Neutrophil (primary cell): Measurements from ENCODE around the gene RAET1G.
"Not testable (repeated sequence)": the region's sequence is repeated elsewhere in the genome, so short reads cannot be mapped to it uniquely, and the experiment has no call there.

Experiments used
- H3K27ac ChIP-seq: fragments of 200-600 bp; sonication (generic); 2 replicates; pipeline ENCODE4 v1.5.1; 2016; ENCODE audit warnings: mild to moderate bottlenecking, moderate library complexity
- H3K27me3 ChIP-seq: fragments of 200-600 bp; sonication (generic); 2 replicates; pipeline ENCODE4 v1.6.0; 2016; ENCODE audit warnings: mild to moderate bottlenecking
- H3K36me3 ChIP-seq: fragments of 200-600 bp; sonication (generic); 2 replicates; pipeline ENCODE4 v1.5.1; 2017
- H3K4me1 ChIP-seq, 2 experiments: fragments of 200-600 bp in 1 of 2; sonication (generic) in 1 of 2; 1 replicate in 1 of 2; 2 replicates in 1 of 2; pipeline versions ENCODE4 v1.5.1 to v1.6.1; 2013 to 2016; ENCODE audit warnings: low read depth in 1 of 2, low read length in 1 of 2, mild to moderate bottlenecking in 1 of 2, moderate library complexity in 1 of 2; ENCODE audit not compliant: control insufficient read depth in 1 of 2, insufficient read depth in 1 of 2
- H3K4me3 ChIP-seq, 2 experiments: fragments of 200-600 bp in 1 of 2; sonication (generic) in 1 of 2; 1 replicate in 1 of 2; 2 replicates in 1 of 2; pipeline ENCODE4 v1.5.1; 2013 to 2016; ENCODE audit warnings: low read depth in 1 of 2, low read length in 1 of 2, mild to moderate bottlenecking in 1 of 2, moderate library complexity in 1 of 2
- H3K9me3 ChIP-seq: fragments of 200-600 bp; sonication (generic); 2 replicates; pipeline ENCODE4 v1.5.1; 2016
- CTCF ChIP-seq: fragments of 200-600 bp; sonication (generic); IDR thresholded peaks from 2 replicates; pipeline ENCODE4 v1.5.1; 2016; ENCODE audit warnings: antibody characterized with exemption

RAET1G gene

GRCh38 chr6:149921361-149921760 lies 1.6 kb downstream of the RAET1G start:
- Histone ChIP-seq H3K27ac (no peak overlapping the region), H3K4me3 (no peak overlapping the region), H3K27me3 (peaks cover 84% of the 10 kb centered on the region), H3K4me1 (peaks cover 17 to 24% of the 10 kb centered on the region in 2 experiments), H3K9me3 (no peaks in the 10 kb centered on the region), H3K36me3 (no peaks in the 10 kb centered on the region)
- no peak for TF ChIP-seq CTCF

DNA sequence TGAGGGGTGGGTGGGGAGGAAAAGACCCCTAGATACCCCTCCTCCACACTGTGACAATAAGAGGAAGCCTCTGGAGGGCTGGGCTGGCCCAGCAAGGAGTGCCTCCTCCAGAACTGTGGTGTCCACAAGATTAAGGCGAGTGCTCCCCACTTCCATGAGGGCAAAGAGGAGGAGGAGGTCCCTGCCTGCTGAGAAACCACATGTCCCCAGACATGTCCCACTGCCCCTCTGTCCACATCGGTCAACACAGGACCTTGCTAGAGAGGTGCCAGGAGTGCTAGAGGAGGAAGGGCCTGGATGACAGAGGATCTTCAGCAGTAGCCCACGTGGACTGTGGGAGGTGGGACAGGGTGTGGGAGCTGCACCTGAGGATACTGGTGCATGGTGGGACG lies 3.1 kb downstream of the RAET1G start:
- Histone ChIP-seq H3K4me1 (peaks cover 6 to 13% of the 10 kb centered on the region in 2 experiments), H3K27ac (no peak overlapping the region), H3K36me3 (no peaks in the 10 kb centered on the region), H3K9me3 (no peaks in the 10 kb centered on the region), H3K4me3 (no peak overlapping the region), H3K27me3 (peaks cover 69% of the 10 kb centered on the region)
- TF ChIP-seq CTCF, result no peak

DNA sequence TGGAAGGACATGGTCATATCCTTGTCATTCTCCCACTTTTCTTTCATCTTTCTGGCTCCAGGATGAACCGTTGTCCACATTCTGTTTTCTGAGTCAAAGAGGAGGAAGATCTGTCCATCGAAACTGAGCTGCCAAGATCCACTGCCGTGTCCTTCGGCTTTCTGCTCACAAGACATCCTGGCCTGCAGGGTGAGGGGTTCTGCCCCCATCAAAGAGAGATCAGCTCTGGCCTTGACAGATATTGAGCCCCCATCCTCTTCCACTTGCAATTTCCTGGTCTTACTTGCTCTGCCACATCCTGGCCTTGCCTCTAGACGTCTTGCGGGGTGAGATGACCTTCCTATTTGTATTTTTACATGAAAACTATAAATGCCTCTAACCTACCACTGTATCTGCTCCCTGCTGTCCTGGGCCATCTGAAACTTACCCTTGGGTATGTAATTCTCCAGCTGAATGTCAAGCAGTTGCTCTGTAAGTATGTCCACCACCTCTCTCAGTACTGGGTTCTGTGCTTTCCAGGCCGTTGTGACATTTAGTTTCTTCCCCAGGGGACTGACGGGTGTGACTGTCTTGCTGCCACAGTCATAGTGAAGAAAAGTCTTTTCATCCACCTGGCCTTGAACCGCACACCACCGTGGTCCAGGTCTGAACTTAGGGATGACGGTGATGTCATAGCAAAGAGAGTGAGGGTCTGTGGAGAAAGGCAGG lies 3.6 kb downstream of the RAET1G start:
- Histone ChIP-seq H3K4me1 (peaks cover 6 to 13% of the 10 kb centered on the region in 2 experiments), H3K27me3 (peaks cover 63% of the 10 kb centered on the region)
- H3K36me3 ChIP-seq, H3K9me3 ChIP-seq, H3K27ac ChIP-seq, H3K4me3 ChIP-seq: not testable (repeated sequence)

GRCh38 chr6:149918151-149918905 lies 4.6 kb downstream of the RAET1G start:
- Histone ChIP-seq H3K27me3 (peaks cover 62% of the 10 kb centered on the region), H3K9me3 (no peaks in the 10 kb centered on the region), H3K27ac (no peak overlapping the region), H3K36me3 (no peaks in the 10 kb centered on the region), H3K4me1 (peaks cover 6 to 11% of the 10 kb centered on the region in 2 experiments), H3K4me3 (no peak overlapping the region)
- no peak for TF ChIP-seq CTCF

GRCh38 chr6:149917679-149918078 lies 5.2 kb downstream of the RAET1G start:
- no peaks in the 10 kb centered on the region for H3K9me3 ChIP-seq
- TF ChIP-seq CTCF, result no peak
- H3K4me1 ChIP-seq, result peaks cover 2 to 4% of the 10 kb centered on the region in 2 experiments
- H3K27me3 ChIP-seq, result peaks cover 62% of the 10 kb centered on the region
- no peak overlapping the region for H3K27ac ChIP-seq
- H3K4me3 ChIP-seq, result no peak overlapping the region
- no peaks in the 10 kb centered on the region for H3K36me3 ChIP-seq
